Gastroesophageal sphincter (tissue), 3 donors: ENCODE data around the gene KAZN.

Source experiments
- EP300 ChIP-seq: sonication (generic); formaldehyde crosslinking; IDR thresholded peaks from one replicate; pipeline ENCODE4 v1.6.1; 2017; ENCODE audit warnings: antibody characterized with exemption, mild to moderate bottlenecking
- TF ChIP-seq, protein P1 (sequence below), 4 experiments: fragments of 200-600 bp in 2 of 4; fragments of 450-650 bp in 2 of 4; sonication (generic) in 1 of 4; IDR thresholded peaks; one replicate each; pipeline ENCODE4 v1.5.1; 2017 to 2019; ENCODE audit warnings: antibody characterized with exemption in 4 of 4, mild to moderate bottlenecking in 2 of 4, moderate library complexity in 2 of 4

DNA sequence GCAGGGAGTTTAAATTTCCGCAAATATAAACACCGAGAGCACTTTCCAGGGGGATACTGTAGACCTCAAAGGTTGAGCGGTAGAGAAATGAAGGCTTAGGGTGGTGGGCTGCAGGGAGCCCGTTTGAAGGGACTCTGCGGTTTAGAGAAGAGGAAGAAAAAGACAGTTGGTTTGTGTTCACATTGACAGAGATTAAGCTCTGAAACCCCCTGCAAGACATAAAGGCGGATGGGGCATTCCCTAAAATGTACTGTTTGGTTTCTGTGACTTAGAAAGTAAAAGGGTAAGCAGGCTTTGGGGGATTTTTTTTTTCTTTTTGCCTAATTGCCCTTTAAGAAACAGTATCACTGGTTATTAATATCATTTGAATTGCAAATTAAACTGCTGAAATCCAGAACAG lies 1.3 kb downstream of the KAZN start:
- TF ChIP-seq EP300, result no peak
- TF ChIP-seq, protein P1, sequence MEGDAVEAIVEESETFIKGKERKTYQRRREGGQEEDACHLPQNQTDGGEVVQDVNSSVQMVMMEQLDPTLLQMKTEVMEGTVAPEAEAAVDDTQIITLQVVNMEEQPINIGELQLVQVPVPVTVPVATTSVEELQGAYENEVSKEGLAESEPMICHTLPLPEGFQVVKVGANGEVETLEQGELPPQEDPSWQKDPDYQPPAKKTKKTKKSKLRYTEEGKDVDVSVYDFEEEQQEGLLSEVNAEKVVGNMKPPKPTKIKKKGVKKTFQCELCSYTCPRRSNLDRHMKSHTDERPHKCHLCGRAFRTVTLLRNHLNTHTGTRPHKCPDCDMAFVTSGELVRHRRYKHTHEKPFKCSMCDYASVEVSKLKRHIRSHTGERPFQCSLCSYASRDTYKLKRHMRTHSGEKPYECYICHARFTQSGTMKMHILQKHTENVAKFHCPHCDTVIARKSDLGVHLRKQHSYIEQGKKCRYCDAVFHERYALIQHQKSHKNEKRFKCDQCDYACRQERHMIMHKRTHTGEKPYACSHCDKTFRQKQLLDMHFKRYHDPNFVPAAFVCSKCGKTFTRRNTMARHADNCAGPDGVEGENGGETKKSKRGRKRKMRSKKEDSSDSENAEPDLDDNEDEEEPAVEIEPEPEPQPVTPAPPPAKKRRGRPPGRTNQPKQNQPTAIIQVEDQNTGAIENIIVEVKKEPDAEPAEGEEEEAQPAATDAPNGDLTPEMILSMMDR (IDR thresholded peaks at IDR 0.05), result no peak
